ENCODE data around the gene HDDC2. TPM values are rescaled to one million over a fixed set of nuclear protein-coding genes. Genes with fewer than 3 reads are reported as not detected.

HDDC2 gene
- total RNA-seq, 1 experiment from 2014 or later: 69.8 TPM

GRCh38 chr6:125312478-125312877 lies 10.7 kb upstream of the HDDC2 start:
- Mint-ChIP-seq H3K27ac (no peak overlapping the region), H3K4me1 (peaks cover 12% of the 10 kb centered on the region), H3K27me3 (ENCODE audit: low read depth) (no peaks in the 10 kb centered on the region), H3K9me3 (no peaks in the 10 kb centered on the region), H3K4me3 (no peak overlapping the region), H3K36me3 (no peaks in the 10 kb centered on the region)
- DNase-seq (ENCODE audit: low spot score) (no peak), ATAC-seq (no peak)
- CTCF ChIA-PET: interaction anchor here (0.7 to 3.7 kb wide), 9 partner anchors 11 to 644 kb away, joined by 3 to 21 read pairs (median 4); partner anchors contain the start of genes HDDC2 and HINT3
- POLR2A ChIA-PET: interaction anchor here (0.7 kb wide), 1 partner anchor 433 kb away, joined by 7 read pairs; no protein-coding TSS in a partner anchor
- TF ChIP-seq, protein P1, sequence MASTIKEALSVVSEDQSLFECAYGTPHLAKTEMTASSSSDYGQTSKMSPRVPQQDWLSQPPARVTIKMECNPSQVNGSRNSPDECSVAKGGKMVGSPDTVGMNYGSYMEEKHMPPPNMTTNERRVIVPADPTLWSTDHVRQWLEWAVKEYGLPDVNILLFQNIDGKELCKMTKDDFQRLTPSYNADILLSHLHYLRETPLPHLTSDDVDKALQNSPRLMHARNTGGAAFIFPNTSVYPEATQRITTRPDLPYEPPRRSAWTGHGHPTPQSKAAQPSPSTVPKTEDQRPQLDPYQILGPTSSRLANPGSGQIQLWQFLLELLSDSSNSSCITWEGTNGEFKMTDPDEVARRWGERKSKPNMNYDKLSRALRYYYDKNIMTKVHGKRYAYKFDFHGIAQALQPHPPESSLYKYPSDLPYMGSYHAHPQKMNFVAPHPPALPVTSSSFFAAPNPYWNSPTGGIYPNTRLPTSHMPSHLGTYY (CRISPR knock-in tag; IDR thresholded peaks at IDR 0.05): no peak
- TF ChIP-seq, protein P2, sequence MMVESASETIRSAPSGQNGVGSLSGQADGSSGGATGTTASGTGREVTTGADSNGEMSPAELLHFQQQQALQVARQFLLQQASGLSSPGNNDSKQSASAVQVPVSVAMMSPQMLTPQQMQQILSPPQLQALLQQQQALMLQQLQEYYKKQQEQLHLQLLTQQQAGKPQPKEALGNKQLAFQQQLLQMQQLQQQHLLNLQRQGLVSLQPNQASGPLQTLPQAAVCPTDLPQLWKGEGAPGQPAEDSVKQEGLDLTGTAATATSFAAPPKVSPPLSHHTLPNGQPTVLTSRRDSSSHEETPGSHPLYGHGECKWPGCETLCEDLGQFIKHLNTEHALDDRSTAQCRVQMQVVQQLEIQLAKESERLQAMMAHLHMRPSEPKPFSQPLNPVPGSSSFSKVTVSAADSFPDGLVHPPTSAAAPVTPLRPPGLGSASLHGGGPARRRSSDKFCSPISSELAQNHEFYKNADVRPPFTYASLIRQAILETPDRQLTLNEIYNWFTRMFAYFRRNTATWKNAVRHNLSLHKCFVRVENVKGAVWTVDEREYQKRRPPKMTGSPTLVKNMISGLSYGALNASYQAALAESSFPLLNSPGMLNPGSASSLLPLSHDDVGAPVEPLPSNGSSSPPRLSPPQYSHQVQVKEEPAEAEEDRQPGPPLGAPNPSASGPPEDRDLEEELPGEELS (CRISPR knock-in tag; IDR thresholded peaks at IDR 0.05): no peak
- TF ChIP-seq FOXK1 (CRISPR knock-in tag; IDR thresholded peaks at IDR 0.05) (no peak), ZNF219 (CRISPR knock-in tag; IDR thresholded peaks at IDR 0.05; ENCODE audit: borderline replicate concordance) (no peak), ZNF232 (CRISPR knock-in tag; IDR thresholded peaks at IDR 0.05) (no peak), SMAD3 (CRISPR knock-in tag; IDR thresholded peaks at IDR 0.05; ENCODE audit: borderline replicate concordance) (no peak), PRRX2 (CRISPR knock-in tag; IDR thresholded peaks at IDR 0.05) (no peak), CREB1 (CRISPR knock-in tag; IDR thresholded peaks at IDR 0.05) (no peak), CREM (CRISPR knock-in tag; IDR thresholded peaks at IDR 0.05) (no peak), ETV6 (CRISPR knock-in tag; IDR thresholded peaks at IDR 0.05) (no peak), IRF1 (CRISPR knock-in tag; IDR thresholded peaks at IDR 0.05) (no peak), TP53 (CRISPR knock-in tag; IDR thresholded peaks at IDR 0.05) (no peak)
- TF ChIP-seq, protein P3, sequence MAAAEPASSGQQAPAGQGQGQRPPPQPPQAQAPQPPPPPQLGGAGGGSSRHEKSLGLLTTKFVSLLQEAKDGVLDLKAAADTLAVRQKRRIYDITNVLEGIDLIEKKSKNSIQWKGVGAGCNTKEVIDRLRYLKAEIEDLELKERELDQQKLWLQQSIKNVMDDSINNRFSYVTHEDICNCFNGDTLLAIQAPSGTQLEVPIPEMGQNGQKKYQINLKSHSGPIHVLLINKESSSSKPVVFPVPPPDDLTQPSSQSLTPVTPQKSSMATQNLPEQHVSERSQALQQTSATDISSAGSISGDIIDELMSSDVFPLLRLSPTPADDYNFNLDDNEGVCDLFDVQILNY (CRISPR knock-in tag; IDR thresholded peaks at IDR 0.05): no peak
- TF ChIP-seq, protein P4, sequence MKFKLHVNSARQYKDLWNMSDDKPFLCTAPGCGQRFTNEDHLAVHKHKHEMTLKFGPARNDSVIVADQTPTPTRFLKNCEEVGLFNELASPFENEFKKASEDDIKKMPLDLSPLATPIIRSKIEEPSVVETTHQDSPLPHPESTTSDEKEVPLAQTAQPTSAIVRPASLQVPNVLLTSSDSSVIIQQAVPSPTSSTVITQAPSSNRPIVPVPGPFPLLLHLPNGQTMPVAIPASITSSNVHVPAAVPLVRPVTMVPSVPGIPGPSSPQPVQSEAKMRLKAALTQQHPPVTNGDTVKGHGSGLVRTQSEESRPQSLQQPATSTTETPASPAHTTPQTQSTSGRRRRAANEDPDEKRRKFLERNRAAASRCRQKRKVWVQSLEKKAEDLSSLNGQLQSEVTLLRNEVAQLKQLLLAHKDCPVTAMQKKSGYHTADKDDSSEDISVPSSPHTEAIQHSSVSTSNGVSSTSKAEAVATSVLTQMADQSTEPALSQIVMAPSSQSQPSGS (CRISPR knock-in tag; IDR thresholded peaks at IDR 0.05; ENCODE audit: borderline replicate concordance, low read depth): no peak

DNA sequence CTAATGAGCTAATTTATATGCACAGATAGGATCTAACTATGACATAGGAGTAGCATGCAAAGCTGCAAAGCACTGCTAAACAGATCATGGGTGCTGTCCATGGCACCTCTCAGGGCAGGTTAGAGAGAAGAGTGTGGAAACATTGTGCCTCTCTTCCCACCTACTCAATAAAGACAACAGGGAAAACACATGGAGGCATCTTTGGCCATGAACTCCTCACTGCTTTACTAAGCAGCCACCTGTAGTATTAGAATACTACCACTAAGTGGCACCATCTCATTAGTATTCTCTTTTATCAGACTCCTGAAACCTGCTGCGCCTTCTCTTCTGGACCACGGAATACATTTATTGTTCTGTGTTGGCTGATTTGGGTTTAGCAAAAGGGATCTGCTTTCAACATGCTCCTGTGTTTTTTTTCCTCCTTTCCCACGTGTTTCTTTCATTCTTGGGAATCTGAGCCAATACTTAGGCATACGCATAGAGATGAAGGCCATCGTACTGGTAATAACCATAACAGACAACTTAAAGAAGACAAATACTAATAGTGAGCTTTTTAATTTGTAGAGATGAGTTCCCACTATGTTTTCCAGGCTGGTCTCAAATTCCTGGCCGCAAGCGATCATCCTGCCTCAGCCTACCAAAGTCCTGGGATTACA lies 9.4 kb upstream of the HDDC2 start:
- Mint-ChIP-seq H3K27me3 (ENCODE audit: low read depth) (no peaks in the 10 kb centered on the region), H3K27ac (no peak overlapping the region), H3K36me3 (no peaks in the 10 kb centered on the region), H3K9me3 (no peaks in the 10 kb centered on the region), H3K4me3 (no peak overlapping the region), H3K4me1 (peaks cover 7% of the 10 kb centered on the region)
- no peak for DNase-seq (ENCODE audit: low spot score)
- TF ChIP-seq, protein P5, sequence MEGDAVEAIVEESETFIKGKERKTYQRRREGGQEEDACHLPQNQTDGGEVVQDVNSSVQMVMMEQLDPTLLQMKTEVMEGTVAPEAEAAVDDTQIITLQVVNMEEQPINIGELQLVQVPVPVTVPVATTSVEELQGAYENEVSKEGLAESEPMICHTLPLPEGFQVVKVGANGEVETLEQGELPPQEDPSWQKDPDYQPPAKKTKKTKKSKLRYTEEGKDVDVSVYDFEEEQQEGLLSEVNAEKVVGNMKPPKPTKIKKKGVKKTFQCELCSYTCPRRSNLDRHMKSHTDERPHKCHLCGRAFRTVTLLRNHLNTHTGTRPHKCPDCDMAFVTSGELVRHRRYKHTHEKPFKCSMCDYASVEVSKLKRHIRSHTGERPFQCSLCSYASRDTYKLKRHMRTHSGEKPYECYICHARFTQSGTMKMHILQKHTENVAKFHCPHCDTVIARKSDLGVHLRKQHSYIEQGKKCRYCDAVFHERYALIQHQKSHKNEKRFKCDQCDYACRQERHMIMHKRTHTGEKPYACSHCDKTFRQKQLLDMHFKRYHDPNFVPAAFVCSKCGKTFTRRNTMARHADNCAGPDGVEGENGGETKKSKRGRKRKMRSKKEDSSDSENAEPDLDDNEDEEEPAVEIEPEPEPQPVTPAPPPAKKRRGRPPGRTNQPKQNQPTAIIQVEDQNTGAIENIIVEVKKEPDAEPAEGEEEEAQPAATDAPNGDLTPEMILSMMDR (IDR thresholded peaks at IDR 0.05): peak; percentile 69
- TF ChIP-seq FOXJ3 (CRISPR knock-in tag; IDR thresholded peaks at IDR 0.05; ENCODE audit: borderline replicate concordance): no peak
- CTCF ChIA-PET: interaction anchor here (1.0 to 3.7 kb wide), 6 partner anchors 119 to 646 kb away, joined by 3 to 21 read pairs (median 6); partner anchors contain the start of gene HINT3
- ATAC-seq: peak; percentile 90
- POLR2A ChIA-PET: no interaction called here
